Stimulated activated memory B cell treated with anti-CD40 and anti-IgM and Interleukin-4, amounts not matched to agents 10 μg/mL and 1 μg/mL and 100 μg/mL, for 72 hours (primary cell): ENCODE data around the gene TRPM2.
A peak's percentile ranks its signal among the peaks of the same experiment; 100 is the strongest.
"Not testable (repeated sequence)": the region's sequence is repeated elsewhere in the genome, so short reads cannot be mapped to it uniquely, and the experiment has no call there.

ENCODE experiments used
- ATAC-seq: fragments of 150-1000 bp; cut with Tn5 transposase; 2 replicates; pipeline ENCODE4 v1.10.0; 2021
- H3K27ac Mint-ChIP-seq: one replicate; pipeline ENCODE4 v1.8.0; 2022; ENCODE audit warnings: mild to moderate bottlenecking, mixed read lengths
- H3K27me3 Mint-ChIP-seq: one replicate; pipeline ENCODE4 v1.8.0; 2022; ENCODE audit warnings: mixed read lengths
- H3K36me3 Mint-ChIP-seq: one replicate; pipeline ENCODE4 v1.8.0; 2022; ENCODE audit warnings: mixed read lengths
- H3K4me1 Mint-ChIP-seq: one replicate; pipeline ENCODE4 v1.8.0; 2022; ENCODE audit warnings: mixed read lengths
- H3K4me3 Mint-ChIP-seq: one replicate; pipeline ENCODE4 v1.8.0; 2022; ENCODE audit warnings: mild to moderate bottlenecking, moderate library complexity, mixed read lengths
- H3K9me3 Mint-ChIP-seq: one replicate; pipeline ENCODE4 v1.8.0; 2022; ENCODE audit warnings: mixed read lengths

TRPM2 gene

DNA sequence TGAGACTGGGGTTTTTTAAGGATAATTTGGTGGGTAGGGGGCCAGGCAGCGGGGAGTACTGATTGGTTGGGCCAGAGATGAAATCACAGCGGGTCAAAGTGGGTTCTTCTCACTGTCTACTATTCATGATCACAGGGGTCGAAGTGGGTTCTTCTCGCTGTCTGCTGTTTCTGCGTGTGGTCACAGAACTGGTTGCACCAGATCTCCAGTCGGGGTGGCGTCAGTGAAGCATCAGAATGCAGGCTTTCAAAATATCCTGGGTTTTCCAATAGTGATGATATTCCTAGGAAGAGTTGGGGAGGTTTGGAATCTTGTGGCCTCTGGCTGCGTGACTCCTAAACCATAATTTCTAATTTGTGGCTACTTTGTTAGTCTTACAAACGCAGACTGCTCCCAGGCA, 45.1 kb downstream of the TRPM2 start:
- no peak for ATAC-seq
- H3K27ac Mint-ChIP-seq = no peak overlapping the region

GRCh38 chr21:44399151-44399954, 45.9 kb downstream of the TRPM2 start:
- no peak overlapping the region for H3K4me3 Mint-ChIP-seq
- ATAC-seq = no peak
- peaks cover 4% of the 10 kb centered on the region for H3K9me3 Mint-ChIP-seq
- no peaks in the 10 kb centered on the region for H3K4me1 Mint-ChIP-seq
- H3K27me3 Mint-ChIP-seq = no peaks in the 10 kb centered on the region
- no peak overlapping the region for H3K27ac Mint-ChIP-seq
- H3K36me3 Mint-ChIP-seq = no peaks in the 10 kb centered on the region

More for the DNA sequence above, 45.1 kb downstream of the TRPM2 start:
- H3K36me3 Mint-ChIP-seq = no peaks in the 10 kb centered on the region
- H3K4me1 Mint-ChIP-seq = no peaks in the 10 kb centered on the region
- no peak overlapping the region for H3K4me3 Mint-ChIP-seq
- no peaks in the 10 kb centered on the region for H3K27me3 Mint-ChIP-seq
- no peaks in the 10 kb centered on the region for H3K9me3 Mint-ChIP-seq

GRCh38 chr21:44399955-44400790, 46.8 kb downstream of the TRPM2 start:
- no peaks in the 10 kb centered on the region for H3K27me3 Mint-ChIP-seq
- no peak overlapping the region for H3K4me3 Mint-ChIP-seq
- no peak for ATAC-seq
- no peaks in the 10 kb centered on the region for H3K4me1 Mint-ChIP-seq
- H3K9me3 Mint-ChIP-seq = peaks cover 4% of the 10 kb centered on the region
- H3K27ac Mint-ChIP-seq = no peak overlapping the region
- no peaks in the 10 kb centered on the region for H3K36me3 Mint-ChIP-seq

- H3K36me3 Mint-ChIP-seq = no peaks in the 10 kb centered on the region
- no peak for ATAC-seq
- no peaks in the 10 kb centered on the region for H3K27me3 Mint-ChIP-seq
- no peak overlapping the region for H3K27ac Mint-ChIP-seq
- H3K9me3 Mint-ChIP-seq = peaks cover 4% of the 10 kb centered on the region
- no peaks in the 10 kb centered on the region for H3K4me1 Mint-ChIP-seq
- no peak overlapping the region for H3K4me3 Mint-ChIP-seq
Observed at GRCh38 chr21:44400791-44401385, 47.5 kb downstream of the TRPM2 start.

- no peak overlapping the region for H3K4me3 Mint-ChIP-seq
- no peaks in the 10 kb centered on the region for H3K36me3 Mint-ChIP-seq
- peaks cover 4% of the 10 kb centered on the region for H3K9me3 Mint-ChIP-seq
- H3K27ac Mint-ChIP-seq = no peak overlapping the region
- H3K27me3 Mint-ChIP-seq = no peaks in the 10 kb centered on the region
- no peak for ATAC-seq
- no peaks in the 10 kb centered on the region for H3K4me1 Mint-ChIP-seq
Observed at GRCh38 chr21:44401386-44402160, 48.2 kb downstream of the TRPM2 start.

DNA sequence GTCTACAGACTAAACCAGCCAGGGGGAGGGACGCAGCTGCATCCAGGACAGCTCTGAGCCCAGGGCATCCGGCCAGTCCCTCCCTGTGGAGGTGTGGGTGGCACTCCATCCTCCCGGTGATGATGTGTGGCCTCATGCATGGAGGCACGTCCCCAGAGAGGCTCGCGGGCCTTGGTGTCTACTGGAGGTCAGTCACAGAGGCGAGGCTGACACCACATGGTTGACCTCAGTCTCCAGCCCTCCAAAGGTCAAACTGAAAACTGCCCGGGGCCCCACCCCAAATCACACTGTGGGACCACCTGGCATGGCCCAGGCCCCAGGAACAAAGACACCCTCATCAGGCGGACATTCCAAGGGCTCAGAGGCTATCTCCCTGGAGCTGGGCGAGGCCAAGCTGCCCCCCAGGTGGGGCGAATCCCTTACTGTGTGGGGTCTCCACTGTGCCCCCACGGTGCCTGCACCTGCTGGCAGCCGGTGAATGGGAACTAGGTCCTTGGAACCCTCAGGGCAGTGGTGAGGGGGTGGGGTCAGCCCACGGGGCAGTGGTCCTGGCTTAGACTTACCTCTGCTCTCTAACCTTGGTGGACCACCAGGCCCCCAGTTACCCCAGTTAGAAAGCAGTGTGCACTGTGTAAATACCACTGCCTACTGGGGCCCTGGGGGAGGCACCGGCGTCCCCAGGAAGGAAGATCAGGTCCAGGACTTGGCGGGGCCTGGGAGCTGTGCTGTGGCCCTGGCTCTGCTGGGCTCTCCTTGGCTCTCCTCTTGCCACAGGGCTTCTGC, 49.1 kb downstream of the TRPM2 start:
- no peaks in the 10 kb centered on the region for H3K36me3 Mint-ChIP-seq
- no peaks in the 10 kb centered on the region for H3K4me1 Mint-ChIP-seq
- peaks cover 6% of the 10 kb centered on the region for H3K9me3 Mint-ChIP-seq
- no peaks in the 10 kb centered on the region for H3K27me3 Mint-ChIP-seq
- no peak for ATAC-seq
- no peak overlapping the region for H3K4me3 Mint-ChIP-seq
- no peak overlapping the region for H3K27ac Mint-ChIP-seq

DNA sequence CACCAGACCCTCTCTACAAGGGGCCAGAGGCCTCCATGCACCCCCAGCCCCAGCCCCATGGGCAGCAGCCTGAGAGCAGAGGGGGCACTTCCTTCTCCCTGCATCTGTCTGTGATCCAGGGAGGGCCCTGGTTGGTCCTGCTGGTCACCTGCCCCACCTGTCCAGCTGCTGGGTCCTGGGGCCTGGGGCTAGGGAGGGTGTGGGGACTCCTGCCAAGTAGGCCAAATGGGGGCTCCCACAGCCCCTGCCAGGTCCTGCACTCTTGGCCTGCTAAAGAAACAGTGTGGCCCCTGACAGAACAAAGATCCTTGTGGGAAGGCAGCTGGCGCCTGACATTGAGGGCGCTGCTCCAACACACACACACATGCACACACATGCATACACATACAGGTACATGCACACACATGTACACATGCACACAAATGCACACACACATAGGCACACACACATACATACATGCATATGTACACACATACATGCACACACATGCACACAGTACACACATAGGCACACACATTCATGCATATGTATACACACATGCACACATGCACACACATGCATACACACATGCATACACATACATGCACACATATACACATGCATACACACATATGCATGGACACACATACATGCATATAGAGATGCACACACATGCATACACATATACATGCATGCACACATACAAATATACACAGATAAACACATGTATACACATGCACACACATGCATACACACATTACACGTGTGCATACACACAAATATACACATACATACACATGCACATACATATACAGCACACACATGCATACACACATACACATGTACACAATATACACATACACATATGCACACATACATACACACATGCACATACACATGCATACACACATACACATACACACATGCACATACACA, 49.9 kb downstream of the TRPM2 start:
- Mint-ChIP-seq H3K27ac (no peak overlapping the region), H3K4me1 (no peaks in the 10 kb centered on the region), H3K27me3 (no peaks in the 10 kb centered on the region), H3K36me3 (no peaks in the 10 kb centered on the region), H3K9me3 (peaks cover 6% of the 10 kb centered on the region), H3K4me3 (no peak overlapping the region)
- ATAC-seq = no peak

- H3K27ac Mint-ChIP-seq, H3K9me3 Mint-ChIP-seq, ATAC-seq, H3K4me3 Mint-ChIP-seq, H3K36me3 Mint-ChIP-seq, H3K4me1 Mint-ChIP-seq, H3K27me3 Mint-ChIP-seq: not testable (repeated sequence)
Observed at GRCh38 chr21:44404482-44404881, 51.1 kb downstream of the TRPM2 start.

DNA sequence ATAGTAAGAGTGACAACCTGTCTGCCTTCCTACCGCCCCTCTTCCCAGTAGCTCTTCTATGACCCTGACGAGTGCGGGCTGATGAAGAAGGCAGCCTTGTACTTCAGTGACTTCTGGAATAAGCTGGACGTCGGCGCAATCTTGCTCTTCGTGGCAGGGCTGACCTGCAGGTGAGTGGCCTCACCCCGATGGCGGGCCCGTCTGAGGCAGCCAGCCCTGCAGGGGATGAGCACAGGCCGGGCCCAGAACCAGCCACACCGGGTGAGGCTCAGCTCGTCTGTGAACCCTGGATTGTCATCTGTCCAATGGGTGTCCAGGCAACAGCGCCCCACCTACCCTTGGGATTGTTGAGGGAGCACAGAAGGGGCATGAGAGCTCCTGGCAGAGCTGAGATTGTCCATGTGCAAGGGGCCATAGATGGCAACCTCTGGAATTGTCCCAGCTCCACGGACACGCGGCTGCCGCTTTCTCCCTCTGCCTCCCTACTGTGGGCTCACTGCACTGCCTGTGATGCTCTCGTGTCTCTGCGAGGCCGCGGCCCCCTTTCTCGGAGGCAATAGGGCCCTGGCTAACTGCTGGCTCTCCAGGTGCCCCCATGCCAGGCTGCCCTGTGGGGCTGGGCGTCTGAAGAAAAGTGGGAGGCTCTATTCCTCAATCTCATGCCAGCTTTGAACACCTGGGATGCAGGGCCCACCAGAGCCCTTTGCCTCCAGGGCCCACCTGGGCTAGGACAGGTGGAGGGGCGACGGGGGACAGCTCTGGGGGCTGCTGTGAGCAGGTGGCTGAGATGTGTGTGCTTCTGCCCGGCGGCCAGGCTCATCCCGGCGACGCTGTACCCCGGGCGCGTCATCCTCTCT, 51.9 kb downstream of the TRPM2 start:
- Mint-ChIP-seq H3K9me3 (peaks cover 6% of the 10 kb centered on the region), H3K36me3 (no peaks in the 10 kb centered on the region), H3K27me3 (no peaks in the 10 kb centered on the region), H3K27ac (no peak overlapping the region), H3K4me1 (no peaks in the 10 kb centered on the region), H3K4me3 (no peak overlapping the region)
- peak; percentile 20 for ATAC-seq

DNA sequence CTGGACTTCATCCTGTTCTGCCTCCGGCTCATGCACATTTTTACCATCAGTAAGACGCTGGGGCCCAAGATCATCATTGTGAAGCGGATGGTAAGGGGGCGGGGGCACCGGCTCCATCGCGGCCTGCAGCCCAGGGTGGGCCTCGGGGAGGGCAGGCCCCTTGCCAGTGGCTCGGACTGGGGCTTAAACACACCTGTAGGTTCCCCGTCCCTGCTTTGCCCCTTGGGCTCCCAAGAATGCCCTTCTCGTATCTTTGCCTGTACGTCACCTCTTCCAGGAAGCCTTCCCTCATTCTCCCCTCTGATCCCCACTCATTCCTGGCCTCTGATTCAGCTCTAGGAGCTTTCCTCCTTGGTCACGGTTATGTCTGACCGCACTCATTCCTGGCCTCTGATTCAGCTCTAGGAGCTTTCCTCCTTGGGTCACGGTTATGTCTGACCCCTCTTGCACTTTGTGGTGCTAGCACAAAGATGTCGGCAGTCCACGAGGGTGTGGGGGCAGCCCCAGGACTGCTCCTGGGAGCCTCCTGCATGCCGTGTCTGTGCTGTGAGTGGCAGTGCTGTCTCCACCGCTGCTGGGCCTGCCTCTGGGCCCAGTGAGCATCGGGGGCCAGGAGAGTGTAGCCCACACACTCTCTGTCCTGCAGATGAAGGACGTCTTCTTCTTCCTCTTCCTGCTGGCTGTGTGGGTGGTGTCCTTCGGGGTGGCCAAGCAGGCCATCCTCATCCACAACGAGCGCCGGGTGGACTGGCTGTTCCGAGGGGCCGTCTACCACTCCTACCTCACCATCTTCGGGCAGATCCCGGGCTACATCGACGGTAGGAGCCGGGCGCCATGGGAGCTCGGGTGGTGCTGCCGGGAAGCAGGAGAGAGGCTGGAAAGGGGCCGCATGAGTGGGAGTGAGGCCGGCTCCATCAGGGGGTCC, 52.8 kb downstream of the TRPM2 start:
- no peak overlapping the region for H3K27ac Mint-ChIP-seq
- H3K9me3 Mint-ChIP-seq = peaks cover 6% of the 10 kb centered on the region
- H3K4me1 Mint-ChIP-seq = no peaks in the 10 kb centered on the region
- ATAC-seq = no peak
- H3K36me3 Mint-ChIP-seq = no peaks in the 10 kb centered on the region
- no peak overlapping the region for H3K4me3 Mint-ChIP-seq
- no peaks in the 10 kb centered on the region for H3K27me3 Mint-ChIP-seq

GRCh38 chr21:44406953-44407352, 53.5 kb downstream of the TRPM2 start:
- Mint-ChIP-seq H3K4me1 (no peaks in the 10 kb centered on the region), H3K36me3 (no peaks in the 10 kb centered on the region), H3K27ac (peak overlapping the region; percentile 71), H3K9me3 (peaks cover 6% of the 10 kb centered on the region), H3K27me3 (no peaks in the 10 kb centered on the region), H3K4me3 (no peak overlapping the region)
- no peak for ATAC-seq

DNA sequence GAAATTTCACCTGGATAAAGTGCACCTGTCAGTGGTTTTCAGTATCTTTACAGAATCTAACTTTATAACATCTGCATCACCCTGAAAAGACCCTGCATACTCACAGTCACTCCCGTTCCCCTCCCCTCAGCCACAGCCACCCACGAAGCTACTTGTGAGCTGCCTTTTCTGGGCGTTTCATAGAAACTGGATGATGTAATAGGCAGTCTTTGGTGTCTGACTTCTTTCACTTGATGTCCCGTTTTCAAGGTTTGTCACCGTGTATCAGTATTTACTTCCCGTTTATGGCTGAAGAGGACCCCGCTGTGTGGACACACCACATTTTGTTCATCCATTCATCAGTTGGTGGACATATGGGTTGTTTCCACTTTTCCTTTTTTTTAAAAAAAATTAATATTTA, 54.1 kb downstream of the TRPM2 start:
- Mint-ChIP-seq H3K27me3 (no peaks in the 10 kb centered on the region), H3K9me3 (peaks cover 6% of the 10 kb centered on the region), H3K36me3 (no peaks in the 10 kb centered on the region), H3K4me1 (no peaks in the 10 kb centered on the region), H3K4me3 (no peak overlapping the region), H3K27ac (peak overlapping the region; percentile 71)
- ATAC-seq = no peak
